SK-N-SH treated with all-trans-retinoic acid at 6 μM for 48 hours (cell line): ENCODE data around the gene C1orf105.

ENCODE experiments used
- ATAC-seq: fragments of 200-7000 bp; cut with Tn5 transposase; 3 replicates; pipeline ENCODE4 v1.9.1; 2020; ENCODE audit warnings: mild to moderate bottlenecking, moderate library complexity
- ARNTL ChIP-seq: fragments of 450-650 bp; formaldehyde crosslinking; IDR thresholded peaks from 2 replicates; pipeline ENCODE4 v1.5.0; 2020; ENCODE audit warnings: low read depth, mild to moderate bottlenecking, moderate library complexity, borderline replicate concordance
- BACH2 ChIP-seq: fragments of 250-450 bp; sonication (Bioruptor Pico); IDR thresholded peaks from 2 replicates; pipeline ENCODE4 v1.9.0; 2021; ENCODE audit warnings: mild to moderate bottlenecking, borderline replicate concordance
- CSDC2 ChIP-seq: fragments of 250-450 bp; sonication (Bioruptor Pico); IDR thresholded peaks from 2 replicates; pipeline ENCODE4 v1.5.0; 2020; ENCODE audit warnings: mild to moderate bottlenecking, moderate library complexity
- ESRRG ChIP-seq: fragments of 250-450 bp; sonication (Bioruptor Pico); IDR thresholded peaks from 2 replicates; pipeline ENCODE4 v1.6.1; 2021; ENCODE audit warnings: mild to moderate bottlenecking
- GLIS3 ChIP-seq: fragments of 250-450 bp; sonication (Bioruptor Pico); IDR thresholded peaks from 2 replicates; pipeline ENCODE4 v1.5.0; 2020; ENCODE audit warnings: mild to moderate bottlenecking, moderate library complexity
- ISL1 ChIP-seq: fragments of 250-450 bp; sonication (Bioruptor Pico); IDR thresholded peaks from 2 replicates; pipeline ENCODE4 v2.1.2; 2022; ENCODE audit warnings: mild to moderate bottlenecking, moderate library complexity
- OSR1 ChIP-seq: fragments of 250-450 bp; sonication (Bioruptor Pico); IDR thresholded peaks from 2 replicates; pipeline ENCODE4 v1.8.0; 2022; ENCODE audit warnings: moderate library complexity, mild to moderate bottlenecking, inconsistent platforms
- RARB ChIP-seq: fragments of 250-450 bp; sonication (Bioruptor Pico); IDR thresholded peaks from 2 replicates; pipeline ENCODE4 v1.8.0; 2021; ENCODE audit warnings: mild to moderate bottlenecking, moderate library complexity
- SNAI2 ChIP-seq: fragments of 250-450 bp; sonication (Bioruptor Pico); IDR thresholded peaks from 2 replicates; pipeline ENCODE4 v1.5.0; 2020; ENCODE audit warnings: mild to moderate bottlenecking, moderate library complexity
- TCF4 ChIP-seq: fragments of 250-450 bp; sonication (Bioruptor Pico); IDR thresholded peaks from 2 replicates; pipeline ENCODE4 v1.8.0; 2021; ENCODE audit warnings: mild to moderate bottlenecking, moderate library complexity, borderline replicate concordance
- TOX ChIP-seq: fragments of 250-450 bp; sonication (Bioruptor Pico); IDR thresholded peaks from 2 replicates; pipeline ENCODE4 v1.8.0; 2021; ENCODE audit warnings: mild to moderate bottlenecking, moderate library complexity, borderline replicate concordance
- ZC3H10 ChIP-seq: fragments of 250-450 bp; sonication (Bioruptor Pico); IDR thresholded peaks from 2 replicates; pipeline ENCODE4 v1.5.1; 2021; ENCODE audit warnings: mild to moderate bottlenecking, moderate library complexity
- ZFP3 ChIP-seq: fragments of 250-450 bp; sonication (Bioruptor Pico); IDR thresholded peaks from 2 replicates; pipeline ENCODE4 v1.5.0; 2020; ENCODE audit warnings: mild to moderate bottlenecking, moderate library complexity
- ZFP30 ChIP-seq: fragments of 450-650 bp; formaldehyde crosslinking; IDR thresholded peaks from 2 replicates; pipeline ENCODE4 v1.5.0; 2022; ENCODE audit warnings: mild to moderate bottlenecking, moderate library complexity
- ZNF565 ChIP-seq: fragments of 450-650 bp; formaldehyde crosslinking; conservative IDR thresholded peaks from 2 replicates; pipeline ENCODE4 v1.5.0; 2020; ENCODE audit warnings: low read depth, mild to moderate bottlenecking, moderate library complexity
- ZNF70 ChIP-seq: fragments of 450-650 bp; formaldehyde crosslinking; IDR thresholded peaks from 2 replicates; pipeline ENCODE4 v1.5.0; 2020; ENCODE audit warnings: mild to moderate bottlenecking, moderate library complexity
- ZNF8 ChIP-seq: fragments of 450-650 bp; formaldehyde crosslinking; IDR thresholded peaks from 2 replicates; pipeline ENCODE4 v1.5.0; 2020; ENCODE audit warnings: mild to moderate bottlenecking, moderate library complexity
- TF ChIP-seq, protein P1 (sequence below): fragments of 250-450 bp; sonication (Bioruptor Pico); IDR thresholded peaks from 2 replicates; pipeline ENCODE4 v1.8.0; 2021; ENCODE audit warnings: low read depth, mild to moderate bottlenecking, moderate library complexity, borderline replicate concordance
- TF ChIP-seq, protein P2 (sequence below): fragments of 250-450 bp; sonication (Bioruptor Pico); IDR thresholded peaks from 2 replicates; pipeline ENCODE4 v1.5.0; 2020; ENCODE audit warnings: mild to moderate bottlenecking, moderate library complexity
- TF ChIP-seq, protein P3 (sequence below): fragments of 250-450 bp; sonication (Bioruptor Pico); IDR thresholded peaks from 2 replicates; pipeline ENCODE4 v1.8.0; 2020; ENCODE audit warnings: mild to moderate bottlenecking, moderate library complexity, borderline replicate concordance
- TF ChIP-seq, protein P4 (sequence below): fragments of 250-450 bp; sonication (Bioruptor Pico); IDR thresholded peaks from 2 replicates; pipeline ENCODE4 v1.5.1; 2021; ENCODE audit warnings: mild to moderate bottlenecking, moderate library complexity

The C1orf105 gene

DNA sequence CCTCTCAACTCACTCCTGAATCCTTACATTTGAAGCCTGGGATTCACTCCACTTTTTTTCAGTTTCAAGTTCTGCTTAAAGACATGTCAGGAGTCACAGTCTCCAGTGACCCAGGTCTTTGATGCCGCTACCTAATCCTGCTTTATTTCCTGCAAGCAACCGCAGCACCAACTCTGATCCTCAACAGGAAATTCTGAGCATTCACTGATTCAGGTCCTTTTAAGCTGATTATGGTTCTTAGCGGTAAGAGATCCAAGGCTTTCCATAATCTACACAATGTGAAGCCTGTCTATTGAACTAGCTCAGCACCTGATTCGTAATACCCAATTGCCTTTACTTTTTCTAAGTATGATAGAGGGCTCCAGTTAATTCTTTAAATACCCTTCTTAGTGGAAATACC lies 67.1 kb downstream of the C1orf105 start:
- TF ChIP-seq CSDC2 (CRISPR knock-in tag): no peak
- TF ChIP-seq ZNF8 (CRISPR knock-in tag): no peak
- TF ChIP-seq ZFP3 (CRISPR knock-in tag): no peak
- no peak for TF ChIP-seq ESRRG
- TF ChIP-seq ZNF565 (CRISPR knock-in tag): no peak
- TF ChIP-seq TCF4: no peak
- TF ChIP-seq, protein P1, sequence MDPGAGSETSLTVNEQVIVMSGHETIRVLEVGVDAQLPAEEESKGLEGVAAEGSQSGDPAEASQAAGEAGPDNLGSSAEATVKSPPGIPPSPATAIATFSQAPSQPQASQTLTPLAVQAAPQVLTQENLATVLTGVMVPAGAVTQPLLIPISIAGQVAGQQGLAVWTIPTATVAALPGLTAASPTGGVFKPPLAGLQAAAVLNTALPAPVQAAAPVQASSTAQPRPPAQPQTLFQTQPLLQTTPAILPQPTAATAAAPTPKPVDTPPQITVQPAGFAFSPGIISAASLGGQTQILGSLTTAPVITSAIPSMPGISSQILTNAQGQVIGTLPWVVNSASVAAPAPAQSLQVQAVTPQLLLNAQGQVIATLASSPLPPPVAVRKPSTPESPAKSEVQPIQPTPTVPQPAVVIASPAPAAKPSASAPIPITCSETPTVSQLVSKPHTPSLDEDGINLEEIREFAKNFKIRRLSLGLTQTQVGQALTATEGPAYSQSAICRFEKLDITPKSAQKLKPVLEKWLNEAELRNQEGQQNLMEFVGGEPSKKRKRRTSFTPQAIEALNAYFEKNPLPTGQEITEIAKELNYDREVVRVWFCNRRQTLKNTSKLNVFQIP (CRISPR knock-in tag): no peak
- no peak for TF ChIP-seq TOX (CRISPR knock-in tag)
- no peak for TF ChIP-seq ZNF70 (CRISPR knock-in tag)
- TF ChIP-seq SNAI2 (CRISPR knock-in tag): no peak
- TF ChIP-seq RARB (CRISPR knock-in tag): no peak
- TF ChIP-seq OSR1 (CRISPR knock-in tag): no peak
- TF ChIP-seq, all 23 proteins: peak for 0
- ATAC-seq: no peak; the same call in 2 of the 3 replicates

DNA sequence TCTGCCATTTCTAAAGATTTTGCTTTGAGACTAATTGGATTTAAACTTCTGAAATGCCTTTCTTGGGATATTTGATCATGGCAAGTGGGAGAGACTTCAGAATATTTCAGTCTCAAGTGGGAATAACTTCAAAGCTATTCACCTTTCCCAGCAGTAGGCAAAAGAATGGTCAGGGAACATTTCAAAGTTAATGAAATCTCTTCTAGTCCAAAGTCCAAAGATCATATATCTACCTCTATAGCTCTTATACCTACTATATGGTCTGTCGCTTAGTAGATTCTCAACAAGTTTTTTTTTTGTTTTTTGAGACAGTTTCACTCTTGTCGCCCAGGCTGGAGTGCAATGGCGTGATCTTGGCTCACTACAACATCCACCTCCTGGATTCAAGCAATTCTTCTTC lies 67.9 kb downstream of the C1orf105 start:
- TF ChIP-seq, protein P2, sequence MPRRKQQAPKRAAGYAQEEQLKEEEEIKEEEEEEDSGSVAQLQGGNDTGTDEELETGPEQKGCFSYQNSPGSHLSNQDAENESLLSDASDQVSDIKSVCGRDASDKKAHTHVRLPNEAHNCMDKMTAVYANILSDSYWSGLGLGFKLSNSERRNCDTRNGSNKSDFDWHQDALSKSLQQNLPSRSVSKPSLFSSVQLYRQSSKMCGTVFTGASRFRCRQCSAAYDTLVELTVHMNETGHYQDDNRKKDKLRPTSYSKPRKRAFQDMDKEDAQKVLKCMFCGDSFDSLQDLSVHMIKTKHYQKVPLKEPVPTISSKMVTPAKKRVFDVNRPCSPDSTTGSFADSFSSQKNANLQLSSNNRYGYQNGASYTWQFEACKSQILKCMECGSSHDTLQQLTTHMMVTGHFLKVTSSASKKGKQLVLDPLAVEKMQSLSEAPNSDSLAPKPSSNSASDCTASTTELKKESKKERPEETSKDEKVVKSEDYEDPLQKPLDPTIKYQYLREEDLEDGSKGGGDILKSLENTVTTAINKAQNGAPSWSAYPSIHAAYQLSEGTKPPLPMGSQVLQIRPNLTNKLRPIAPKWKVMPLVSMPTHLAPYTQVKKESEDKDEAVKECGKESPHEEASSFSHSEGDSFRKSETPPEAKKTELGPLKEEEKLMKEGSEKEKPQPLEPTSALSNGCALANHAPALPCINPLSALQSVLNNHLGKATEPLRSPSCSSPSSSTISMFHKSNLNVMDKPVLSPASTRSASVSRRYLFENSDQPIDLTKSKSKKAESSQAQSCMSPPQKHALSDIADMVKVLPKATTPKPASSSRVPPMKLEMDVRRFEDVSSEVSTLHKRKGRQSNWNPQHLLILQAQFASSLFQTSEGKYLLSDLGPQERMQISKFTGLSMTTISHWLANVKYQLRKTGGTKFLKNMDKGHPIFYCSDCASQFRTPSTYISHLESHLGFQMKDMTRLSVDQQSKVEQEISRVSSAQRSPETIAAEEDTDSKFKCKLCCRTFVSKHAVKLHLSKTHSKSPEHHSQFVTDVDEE (CRISPR knock-in tag): no peak
- TF ChIP-seq OSR1 (CRISPR knock-in tag): no peak
- TF ChIP-seq, protein P3, sequence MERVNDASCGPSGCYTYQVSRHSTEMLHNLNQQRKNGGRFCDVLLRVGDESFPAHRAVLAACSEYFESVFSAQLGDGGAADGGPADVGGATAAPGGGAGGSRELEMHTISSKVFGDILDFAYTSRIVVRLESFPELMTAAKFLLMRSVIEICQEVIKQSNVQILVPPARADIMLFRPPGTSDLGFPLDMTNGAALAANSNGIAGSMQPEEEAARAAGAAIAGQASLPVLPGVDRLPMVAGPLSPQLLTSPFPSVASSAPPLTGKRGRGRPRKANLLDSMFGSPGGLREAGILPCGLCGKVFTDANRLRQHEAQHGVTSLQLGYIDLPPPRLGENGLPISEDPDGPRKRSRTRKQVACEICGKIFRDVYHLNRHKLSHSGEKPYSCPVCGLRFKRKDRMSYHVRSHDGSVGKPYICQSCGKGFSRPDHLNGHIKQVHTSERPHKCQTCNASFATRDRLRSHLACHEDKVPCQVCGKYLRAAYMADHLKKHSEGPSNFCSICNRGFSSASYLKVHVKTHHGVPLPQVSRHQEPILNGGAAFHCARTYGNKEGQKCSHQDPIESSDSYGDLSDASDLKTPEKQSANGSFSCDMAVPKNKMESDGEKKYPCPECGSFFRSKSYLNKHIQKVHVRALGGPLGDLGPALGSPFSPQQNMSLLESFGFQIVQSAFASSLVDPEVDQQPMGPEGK: no peak
- TF ChIP-seq ZC3H10 (CRISPR knock-in tag): no peak
- TF ChIP-seq, protein P1 (CRISPR knock-in tag): no peak
- no peak for ATAC-seq

DNA sequence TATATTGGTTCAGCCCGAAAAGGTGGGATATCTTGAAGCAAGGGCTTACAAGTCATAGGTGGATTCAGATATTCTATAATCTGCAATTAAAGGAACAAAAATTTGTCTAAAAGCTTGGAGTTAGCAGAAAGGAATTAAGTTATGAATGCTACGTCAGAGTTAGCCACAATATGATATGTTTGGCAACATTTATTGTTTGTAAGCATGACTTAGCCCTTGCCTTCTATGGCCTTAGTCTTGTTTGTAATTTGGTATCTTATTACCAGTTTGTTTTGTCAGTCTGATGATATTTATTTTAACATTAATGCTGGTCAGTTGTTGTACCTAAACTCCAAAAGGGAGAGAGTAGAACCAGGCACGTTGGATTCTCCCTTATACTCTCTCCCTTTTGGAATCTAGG lies 69.4 kb downstream of the C1orf105 start:
- TF ChIP-seq, protein P4, sequence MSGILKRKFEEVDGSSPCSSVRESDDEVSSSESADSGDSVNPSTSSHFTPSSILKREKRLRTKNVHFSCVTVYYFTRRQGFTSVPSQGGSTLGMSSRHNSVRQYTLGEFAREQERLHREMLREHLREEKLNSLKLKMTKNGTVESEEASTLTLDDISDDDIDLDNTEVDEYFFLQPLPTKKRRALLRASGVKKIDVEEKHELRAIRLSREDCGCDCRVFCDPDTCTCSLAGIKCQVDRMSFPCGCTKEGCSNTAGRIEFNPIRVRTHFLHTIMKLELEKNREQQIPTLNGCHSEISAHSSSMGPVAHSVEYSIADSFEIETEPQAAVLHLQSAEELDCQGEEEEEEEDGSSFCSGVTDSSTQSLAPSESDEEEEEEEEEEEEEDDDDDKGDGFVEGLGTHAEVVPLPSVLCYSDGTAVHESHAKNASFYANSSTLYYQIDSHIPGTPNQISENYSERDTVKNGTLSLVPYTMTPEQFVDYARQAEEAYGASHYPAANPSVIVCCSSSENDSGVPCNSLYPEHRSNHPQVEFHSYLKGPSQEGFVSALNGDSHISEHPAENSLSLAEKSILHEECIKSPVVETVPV: no peak
- no peak for TF ChIP-seq ISL1 (CRISPR knock-in tag)
- TF ChIP-seq, protein P2 (CRISPR knock-in tag): no peak
- TF ChIP-seq ZNF70 (CRISPR knock-in tag): no peak
- TF ChIP-seq, protein P1 (CRISPR knock-in tag): no peak
- no peak for TF ChIP-seq RARB (CRISPR knock-in tag)
- TF ChIP-seq GLIS3: no peak
- no peak for TF ChIP-seq OSR1 (CRISPR knock-in tag)
- no peak for TF ChIP-seq BACH2 (CRISPR knock-in tag)
- TF ChIP-seq, protein P3: no peak
- no peak for TF ChIP-seq ZFP30
- TF ChIP-seq ARNTL: no peak
- TF ChIP-seq ESRRG: no peak
- no peak for TF ChIP-seq SNAI2 (CRISPR knock-in tag)

More for the DNA sequence above, 69.4 kb downstream of the C1orf105 start:
- no peak for ATAC-seq
